A549 (cell line): ENCODE data around the gene FAR1. TPM values are rescaled to one million over a fixed set of nuclear protein-coding genes. Genes with fewer than 3 reads are reported as not detected.

Experiments
- ATAC-seq, 2 experiments: fragments of 200-7000 bp in 1 of 2; fragments of >200 bp in 1 of 2; cut with Nextera tagmentation in 1 of 2; cut with Tn5 transposase in 1 of 2; 3 replicates each; pipeline versions ENCODE4 v1.8.0 to v1.9.1; 2018 to 2020; ENCODE audit warnings: mild to moderate bottlenecking in 1 of 2, moderate library complexity in 1 of 2
- CTCF ChIA-PET: fragments of 300-600 bp; sonication (Branson Sonifier 250); formaldehyde crosslinking; extraction: SDS; loops from one replicate; lab custom pipeline; 2021; ENCODE audit warnings: antibody characterized with exemption, inconsistent platforms; lab: Yijun Ruan, JAX
- POLR2A ChIA-PET: fragments of 350-600 bp; formaldehyde crosslinking; extraction: SDS; loops from one replicate; lab custom pipeline; 2021; ENCODE audit warnings: antibody characterized with exemption, inconsistent platforms; lab: Yijun Ruan, JAX
- DNase-seq, 2 experiments: peaks; one replicate each; pipeline versions ENCODE4 v3.0.0 to v3.0.0-alpha.2; 2011 to 2016; ENCODE audit warnings: low read depth in 1 of 2, low spot score in 1 of 2
- FAIRE-seq: peaks from 2 replicates; lab custom pipeline; 2011; peaks lifted over from hg19 to GRCh38; lab: Jason Lieb, UNC
- H3K27ac ChIP-seq, 2 experiments: fragments of >200 bp; sonication (Bioruptor Twin); formaldehyde crosslinking; 3 replicates each; pipeline ENCODE4 v1.5.1; 2016 to 2017
- H3K4me1 ChIP-seq: fragments of >200 bp; sonication (Bioruptor Twin); formaldehyde crosslinking; 3 replicates; pipeline ENCODE4 v1.6.1; 2016
- H3K4me2 ChIP-seq: fragments of >200 bp; sonication (Bioruptor Twin); formaldehyde crosslinking; 3 replicates; pipeline ENCODE4 v1.6.1; 2016
- H3K4me3 ChIP-seq: fragments of >200 bp; sonication (Bioruptor Twin); formaldehyde crosslinking; 3 replicates; pipeline ENCODE4 v1.5.1; 2016
- H3K9me3 ChIP-seq: fragments of >200 bp; sonication (Bioruptor Twin); formaldehyde crosslinking; 3 replicates; pipeline ENCODE4 v1.6.1; 2016
- CEBPB ChIP-seq, 2 experiments: fragments of >200 bp in 1 of 2; sonication (Bioruptor Twin) in 1 of 2; formaldehyde crosslinking in 1 of 2; IDR thresholded peaks; 2 replicates each; pipeline ENCODE4 v1.6.1; 2012 to 2016
- CHD2 ChIP-seq: fragments of 150-350 bp; IDR thresholded peaks from 2 replicates; pipeline ENCODE4 v1.6.1; 2014; ENCODE audit warnings: low read length; ENCODE audit not compliant: partially characterized antibody
- ELK1 ChIP-seq: fragments of 150-350 bp; IDR thresholded peaks from 2 replicates; pipeline ENCODE4 v1.6.1; 2014; ENCODE audit warnings: low read depth, mild to moderate bottlenecking, low read length
- ESRRA ChIP-seq: fragments of 150-350 bp; IDR thresholded peaks from 2 replicates; pipeline ENCODE4 v1.6.1; 2014; ENCODE audit warnings: mild to moderate bottlenecking, low read length, borderline replicate concordance
- HMGXB4 ChIP-seq: fragments of 250-450 bp; sonication (Bioruptor Pico); IDR thresholded peaks from 2 replicates; pipeline ENCODE4 v1.5.0; 2021; ENCODE audit warnings: mild to moderate bottlenecking, moderate library complexity, borderline replicate concordance
- HOXB5 ChIP-seq: fragments of 250-450 bp; sonication (Bioruptor Pico); IDR thresholded peaks from 2 replicates; pipeline ENCODE4 v1.5.0; 2020; ENCODE audit warnings: mild to moderate bottlenecking, moderate library complexity
- JUNB ChIP-seq: fragments of >200 bp; sonication (Bioruptor Twin); formaldehyde crosslinking; IDR thresholded peaks from 2 replicates; pipeline ENCODE4 v1.6.1; 2016
- KDM5A ChIP-seq: fragments of 200-600 bp; sonication (generic); IDR thresholded peaks from 2 replicates; pipeline ENCODE4 v1.6.1; 2016; ENCODE audit warnings: antibody characterized with exemption, mild to moderate bottlenecking
- MAFK ChIP-seq: fragments of 450-650 bp; IDR thresholded peaks from 2 replicates; pipeline ENCODE4 v1.6.1; 2014; ENCODE audit not compliant: partially characterized antibody
- MYC ChIP-seq: IDR thresholded peaks from 2 replicates; pipeline ENCODE4 v1.6.1; 2012; ENCODE audit warnings: mild to moderate bottlenecking, inconsistent platforms, low read length, improper control_type of control experiment, borderline replicate concordance
- PHF8 ChIP-seq: fragments of 200-600 bp; sonication (generic); IDR thresholded peaks from 2 replicates; pipeline ENCODE4 v1.6.1; 2016; ENCODE audit warnings: low read depth, mild to moderate bottlenecking, antibody characterized with exemption, moderate library complexity, borderline replicate concordance
- RAD21 ChIP-seq, 2 experiments: fragments of >200 bp in 1 of 2; sonication (Bioruptor Twin) in 1 of 2; formaldehyde crosslinking in 1 of 2; IDR thresholded peaks in 1 of 2; conservative IDR thresholded peaks in 1 of 2; 2 replicates in 1 of 2; 3 replicates in 1 of 2; pipeline ENCODE4 v1.6.1; 2012 to 2018; ENCODE audit warnings: inconsistent platforms in 1 of 2
- RCOR1 ChIP-seq: fragments of 150-350 bp; IDR thresholded peaks from 2 replicates; pipeline ENCODE4 v1.6.1; 2014; ENCODE audit warnings: antibody characterized with exemption, low read length, low read depth
- REST ChIP-seq: fragments of 200-600 bp; sonication (generic); IDR thresholded peaks from 2 replicates; pipeline ENCODE4 v1.6.1; 2016; ENCODE audit warnings: antibody characterized with exemption, mild to moderate bottlenecking, moderate library complexity
- RNF2 ChIP-seq: fragments of 200-600 bp; sonication (generic); IDR thresholded peaks from 2 replicates; pipeline ENCODE4 v1.6.1; 2016; ENCODE audit warnings: low read depth, mild to moderate bottlenecking, antibody characterized with exemption, moderate library complexity, borderline replicate concordance
- TFCP2L1 ChIP-seq: fragments of 250-450 bp; sonication (Bioruptor Pico); IDR thresholded peaks from 2 replicates; pipeline ENCODE4 v1.5.0; 2021; ENCODE audit warnings: mild to moderate bottlenecking
- ZNF302 ChIP-seq: fragments of 250-450 bp; sonication (Bioruptor Pico); IDR thresholded peaks from 2 replicates; pipeline ENCODE4 v1.9.0; 2021; ENCODE audit warnings: inconsistent platforms, mild to moderate bottlenecking, moderate library complexity
- WGBS: methylation state at CpG from one replicate; pipeline ENCODE4 v1.1.6; 2017; ENCODE audit errors: missing lambda C conversion rate; 5-methylcytosine and 5-hydroxymethylcytosine counted together
- polyA plus RNA-seq, 4 experiments: library from polyadenylated mRNA; depleted of rRNA in 3 of 4; stranded (reverse); fragments of >200 nt; fragmentation: RNase III in 1 of 4; extraction: RNeasy Plus Mini Kit Qiagen cat#74134 plus additional on column Dnase treatment in 1 of 4; gene quantifications; 2 replicates in 3 of 4; 3 replicates in 1 of 4; pipeline ENCODE4 v1.2.3, GENCODE V29; 2011 to 2017
- TF ChIP-seq, protein P1 (sequence below): fragments of >200 bp; sonication (Bioruptor Twin); formaldehyde crosslinking; IDR thresholded peaks from 2 replicates; pipeline ENCODE4 v1.6.1; 2016
- TF ChIP-seq, protein P2 (sequence below): IDR thresholded peaks from 2 replicates; pipeline ENCODE4 v1.6.1; 2012

The FAR1 gene
- polyA plus RNA-seq, 2 of the 4 experiments (the other 2 are of a cell fraction) = 41.8 to 119 TPM

DNA sequence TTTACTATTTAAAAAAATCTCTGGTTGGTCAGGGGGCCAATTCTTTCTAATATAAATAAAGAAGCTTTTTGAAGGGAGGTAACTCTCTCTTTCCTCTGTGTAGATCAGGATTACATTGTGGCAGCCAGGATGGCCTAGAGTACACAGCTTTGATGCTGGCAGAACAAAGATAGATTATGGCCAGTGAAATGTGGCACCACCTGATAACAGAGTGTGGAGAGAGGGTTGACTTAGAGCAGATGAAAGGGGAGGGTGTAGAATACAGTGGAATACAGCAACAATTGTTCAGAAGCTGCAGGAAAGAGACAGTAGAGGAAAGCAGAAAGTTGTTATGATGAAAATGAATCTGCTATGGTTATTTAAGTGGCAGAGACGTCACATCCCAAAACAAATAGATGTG, 99.0 kb downstream of the FAR1 start:
- FAIRE-seq = no peak
- 14% methylated on average over 1 of the region's 1 CpG for WGBS
- no peak for ATAC-seq
- Histone ChIP-seq H3K9me3 (no peaks in the 10 kb centered on the region), H3K4me2 (no peak overlapping the region), H3K27ac (no peak overlapping the region), H3K4me3 (no peak overlapping the region), H3K4me1 (no peaks in the 10 kb centered on the region)
- CTCF ChIA-PET = no interaction called here
- TF ChIP-seq HMGXB4 (no peak), MAFK (no peak), PHF8 (no peak), TFCP2L1 (CRISPR knock-in tag) (no peak), JUNB (no peak), ELK1 (no peak)
- TF ChIP-seq, protein P1, sequence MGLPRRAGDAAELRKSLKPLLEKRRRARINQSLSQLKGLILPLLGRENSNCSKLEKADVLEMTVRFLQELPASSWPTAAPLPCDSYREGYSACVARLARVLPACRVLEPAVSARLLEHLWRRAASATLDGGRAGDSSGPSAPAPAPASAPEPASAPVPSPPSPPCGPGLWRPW = no peak
- TF ChIP-seq, protein P2, sequence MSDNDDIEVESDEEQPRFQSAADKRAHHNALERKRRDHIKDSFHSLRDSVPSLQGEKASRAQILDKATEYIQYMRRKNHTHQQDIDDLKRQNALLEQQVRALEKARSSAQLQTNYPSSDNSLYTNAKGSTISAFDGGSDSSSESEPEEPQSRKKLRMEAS = no peak
- no peak for DNase-seq
- POLR2A ChIA-PET = no interaction called here

DNA sequence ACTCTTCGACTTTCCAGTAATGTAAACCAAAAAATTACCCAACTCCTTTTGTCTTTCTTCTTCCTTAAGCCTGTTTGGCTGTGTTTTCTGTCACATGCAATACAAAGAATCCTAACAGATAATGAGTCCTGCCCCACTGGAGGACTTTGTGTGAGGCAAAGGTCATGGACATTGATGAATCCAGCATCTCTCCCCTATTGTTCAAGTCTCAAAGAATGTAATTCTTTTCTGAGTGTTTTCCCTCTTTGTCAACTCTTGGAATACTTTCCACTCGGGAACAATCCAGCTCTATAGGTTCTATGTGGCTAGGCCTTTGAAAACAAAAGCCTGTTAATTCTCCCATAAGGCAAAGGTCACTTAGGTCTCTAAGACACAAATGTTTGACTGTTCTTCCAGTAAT, 100.7 kb downstream of the FAR1 start:
- POLR2A ChIA-PET = no interaction called here
- Histone ChIP-seq H3K27ac (no peak overlapping the region), H3K4me1 (no peaks in the 10 kb centered on the region), H3K9me3 (no peaks in the 10 kb centered on the region), H3K4me2 (no peak overlapping the region), H3K4me3 (no peak overlapping the region)
- CTCF ChIA-PET = interaction anchor here (1.4 to 4.4 kb wide), 3 partner anchors 20 to 483 kb away, joined by 4 to 43 read pairs (median 5); no protein-coding TSS in a partner anchor
- FAIRE-seq (no peak), ATAC-seq (no peak), DNase-seq (no peak)
- no peak for TF ChIP-seq ESRRA
- TF ChIP-seq CEBPB (IDR thresholded peaks at IDR 0.05) = no peak
- TF ChIP-seq, protein P1 = no peak
- TF ChIP-seq MYC = no peak
- TF ChIP-seq RCOR1 = no peak
- no peak for TF ChIP-seq CHD2
- TF ChIP-seq ZNF302 = no peak
- no peak for TF ChIP-seq RNF2
- TF ChIP-seq RAD21 (conservative IDR thresholded peaks at IDR 0.05 in 1 of 2, IDR thresholded peaks at IDR 0.05 in 1 of 2) = no peak
- no peak for TF ChIP-seq HOXB5 (CRISPR knock-in tag)
- no peak for TF ChIP-seq REST
- TF ChIP-seq KDM5A = no peak
- 2% methylated on average over 2 of the region's 2 CpGs for WGBS
